ENCODE data around the gene EIF1AY. TPM values are rescaled to one million over a fixed set of nuclear protein-coding genes. Genes with fewer than 3 reads are reported as not detected.
A peak's percentile ranks its signal among the peaks of the same experiment; 100 is the strongest.

The EIF1AY gene
- total RNA-seq, 2 experiments from 2014 or later, result 42.6 to 89.3 TPM

DNA sequence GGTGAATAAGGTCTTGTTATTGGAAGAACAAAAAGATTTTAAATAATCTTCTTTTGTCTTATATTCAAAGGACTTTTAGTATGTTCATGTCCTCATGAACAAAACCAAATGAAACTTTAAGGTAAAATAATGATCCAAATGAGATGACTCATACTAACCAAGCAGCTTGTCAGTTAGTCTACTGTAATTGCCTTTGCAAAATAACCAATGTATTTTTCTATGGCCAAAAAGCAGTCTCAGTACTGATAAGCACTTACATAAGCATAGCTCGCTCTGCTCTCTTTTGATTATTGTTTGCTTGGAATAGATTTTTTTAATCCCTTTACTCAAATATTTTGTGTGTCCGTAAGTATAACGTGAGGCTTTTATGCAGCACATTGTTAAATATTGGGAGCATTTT, 4.3 kb upstream of the EIF1AY start:
- Histone ChIP-seq H3K4me1 (ENCODE audit: insufficient read depth, low read length, poor library complexity, severe bottlenecking) (peaks cover 8% of the 10 kb centered on the region), H3K9me2 (ENCODE audit: insufficient read depth, low read length) (no peaks in the 10 kb centered on the region), H3K27ac (ENCODE audit: low read depth, low read length, poor library complexity, severe bottlenecking) (no peak overlapping the region), H3K79me2 (ENCODE audit: insufficient read depth, low read depth, low read length) (peaks cover 18% of the 10 kb centered on the region; the same call in 1 of the 2 replicates), H3K4me2 (ENCODE audit: low read length) (no peak overlapping the region), H2AFZ (ENCODE audit: low read length) (no peak overlapping the region), H3K9me3 (ENCODE audit: low read length) (no peaks in the 10 kb centered on the region), H4K20me1 (ENCODE audit: insufficient read depth, low read length) (no peaks in the 10 kb centered on the region), H3K36me3 (ENCODE audit: insufficient read depth, low read length) (no peaks in the 10 kb centered on the region; the same call in 1 of the 2 replicates), H3K4me3 (ENCODE audit: low read depth, low read length, poor library complexity, severe bottlenecking) (no peak overlapping the region)
- intact Hi-C loops (cut with micrococcal nuclease; ENCODE audit: unreplicated experiment), result loop anchor here (10.0 kb wide), 2 partner anchors 827 to 1007 kb away; partner anchors contain the start of gene KDM5D
- CTCF ChIA-PET (ENCODE audit: unreplicated experiment), result interaction anchor here (0.9 kb wide), 1 partner anchor 9 kb away, joined by 3 read pairs; no protein-coding TSS in a partner anchor
- POLR2A ChIA-PET, result no interaction called here
- TF ChIP-seq CTCF (conservative IDR thresholded peaks at IDR 0.05; ENCODE audit: low read length) (no peak), EZH2phosphoT487 (IDR thresholded peaks at IDR 0.05; ENCODE audit: borderline replicate concordance, low read depth, low read length) (no peak)
- no TSS peak for BruUV-seq (replicated peaks)
- DNase-seq (ENCODE audit: low spot score), result no peak

DNA sequence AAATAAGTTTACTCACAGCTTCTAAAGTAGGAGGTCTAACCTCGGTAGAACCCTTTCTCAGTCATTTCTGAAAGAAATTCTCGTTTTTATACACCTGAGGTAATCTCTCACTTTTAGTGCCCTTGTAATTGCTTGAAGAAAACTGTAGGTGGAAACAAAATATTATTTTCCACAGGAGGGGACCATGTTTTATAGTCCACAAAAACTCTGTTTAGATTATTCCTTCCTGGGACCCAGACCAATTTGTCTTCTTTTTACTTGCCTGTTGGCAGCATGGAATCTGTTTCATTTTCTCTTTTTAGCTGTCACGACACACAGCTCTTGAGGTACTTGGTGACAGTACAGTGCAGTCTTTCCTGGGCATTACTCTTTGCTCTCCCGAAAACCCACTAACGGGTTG, 930 bp downstream of the EIF1AY start:
- ChIA-PET POLR2A (no interaction called here), CTCF (ENCODE audit: unreplicated experiment) (no interaction called here)
- H3K27ac ChIP-seq (ENCODE audit: low read depth, low read length, poor library complexity, severe bottlenecking), result peak overlapping the region; percentile 91

More for the DNA sequence above, 930 bp downstream of the EIF1AY start:
- no peaks in the 10 kb centered on the region for H3K9me3 ChIP-seq (ENCODE audit: low read length)
- DNase-seq (ENCODE audit: low spot score), result peak; percentile 21
- peaks cover 53% of the 10 kb centered on the region for H3K79me2 ChIP-seq (ENCODE audit: insufficient read depth, low read depth, low read length)
- TF ChIP-seq EZH2phosphoT487 (IDR thresholded peaks at IDR 0.05; ENCODE audit: borderline replicate concordance, low read depth, low read length), result no peak
- peak; percentile 56 for TF ChIP-seq CTCF (conservative IDR thresholded peaks at IDR 0.05; ENCODE audit: low read length)
- no peaks in the 10 kb centered on the region for H3K9me2 ChIP-seq (ENCODE audit: insufficient read depth, low read length)
- intact Hi-C loops (cut with micrococcal nuclease; ENCODE audit: unreplicated experiment), result loop anchor here (5.0 to 10.0 kb wide), 3 partner anchors 832 to 1034 kb away; partner anchors contain the start of gene KDM5D
- BruUV-seq (replicated peaks), result no TSS peak
- H3K4me1 ChIP-seq (ENCODE audit: insufficient read depth, low read length, poor library complexity, severe bottlenecking), result peaks cover 24% of the 10 kb centered on the region
- peak overlapping the region; percentile 97 for H3K4me3 ChIP-seq (ENCODE audit: low read depth, low read length, poor library complexity, severe bottlenecking)
- peak overlapping the region; percentile 83 for H3K4me2 ChIP-seq (ENCODE audit: low read length)
- peak overlapping the region; percentile 58; the same call in 1 of the 2 replicates for H2AFZ ChIP-seq (ENCODE audit: low read length)
- peaks cover 17% of the 10 kb centered on the region for H3K36me3 ChIP-seq (ENCODE audit: insufficient read depth, low read length)
- no peaks in the 10 kb centered on the region for H4K20me1 ChIP-seq (ENCODE audit: insufficient read depth, low read length)
